PC-3 (cell line): ENCODE measurements around the gene MN1. TPM values are rescaled to one million over a fixed set of nuclear protein-coding genes. Genes with fewer than 3 reads are reported as not detected.

Source experiments
- ATAC-seq: fragments of 200-7000 bp; cut with Tn5 transposase; 2 replicates; pipeline ENCODE4 v1.9.1; 2020; ENCODE audit warnings: mild to moderate bottlenecking, moderate library complexity
- BruUV-seq: library from RNA; stranded (reverse); fragments of 400-500 nt; replicated peaks from 2 replicates; lab custom pipeline; 2021; lab: Mats Ljungman, UMichigan
- CTCF ChIA-PET: fragments of 300-600 bp; sonication (Branson Sonifier 250); formaldehyde crosslinking; loops from one replicate; lab custom pipeline; 2022; ENCODE audit warnings: antibody characterized with exemption; lab: Charles Lee
- POLR2A ChIA-PET: fragments of 300-600 bp; sonication (Branson Sonifier 250); formaldehyde crosslinking; loops from one replicate; lab custom pipeline; 2022; ENCODE audit warnings: antibody characterized with exemption; ENCODE audit not compliant: unreplicated experiment; lab: Charles Lee
- DNase-seq: peaks from one replicate; pipeline ENCODE4 v3.0.0-alpha.2; 2015
- H2AFZ ChIP-seq: fragments of 300-600 bp; sonication (generic); 2 replicates; pipeline ENCODE4 v1.6.0; 2016; ENCODE audit warnings: antibody characterized with exemption, low read length
- H3F3A ChIP-seq: fragments of 300-600 bp; sonication (generic); one replicate; pipeline ENCODE4 v1.6.0; 2017; ENCODE audit warnings: antibody characterized with exemption, low read length, control low read depth, mild to moderate bottlenecking; ENCODE audit not compliant: unreplicated experiment
- H3K27ac ChIP-seq: fragments of 300-600 bp; sonication (generic); 2 replicates; pipeline ENCODE4 v1.5.1; 2016; ENCODE audit warnings: mild to moderate bottlenecking, low read length
- H3K27me3 ChIP-seq: fragments of 300-600 bp; sonication (generic); 2 replicates; pipeline ENCODE4 v1.6.1; 2016; ENCODE audit warnings: low read length, mixed read lengths
- H3K36me3 ChIP-seq: fragments of 300-600 bp; sonication (generic); 2 replicates; pipeline ENCODE4 v1.6.1; 2016; ENCODE audit warnings: low read depth, mixed run types, low read length, mixed read lengths
- H3K4me1 ChIP-seq: fragments of 300-600 bp; sonication (generic); 2 replicates; pipeline ENCODE4 v1.5.1; 2016; ENCODE audit warnings: low read length; ENCODE audit not compliant: insufficient read depth
- H3K4me2 ChIP-seq: fragments of 300-600 bp; sonication (generic); 2 replicates; pipeline ENCODE4 v1.6.0; 2016; ENCODE audit warnings: low read length
- H3K4me3 ChIP-seq: fragments of 300-600 bp; sonication (generic); 2 replicates; pipeline ENCODE4 v1.5.1; 2016; ENCODE audit warnings: mild to moderate bottlenecking, low read length, mixed read lengths
- H3K79me2 ChIP-seq: fragments of 300-600 bp; sonication (generic); 2 replicates; pipeline ENCODE4 v1.6.1; 2017; ENCODE audit warnings: low read length, mixed read lengths
- H3K9ac ChIP-seq: fragments of 300-600 bp; sonication (generic); 2 replicates; pipeline ENCODE4 v1.6.0; 2016; ENCODE audit warnings: mild to moderate bottlenecking, low read length
- H3K9me2 ChIP-seq: fragments of 300-600 bp; sonication (generic); replicated peaks from 2 replicates; pipeline ENCODE4 v1.6.1; 2016; ENCODE audit warnings: mixed run types, low read length, mixed read lengths
- H3K9me3 ChIP-seq: fragments of 300-600 bp; sonication (generic); 2 replicates; pipeline ENCODE4 v1.6.1; 2016; ENCODE audit warnings: low read length, mixed read lengths
- H4K20me1 ChIP-seq: fragments of 300-600 bp; sonication (generic); 2 replicates; pipeline ENCODE4 v1.6.1; 2016; ENCODE audit warnings: low read length, mixed read lengths
- CTCF ChIP-seq: fragments of 300-600 bp; sonication (generic); conservative IDR thresholded peaks from 2 replicates; pipeline ENCODE4 v1.5.1; 2017; ENCODE audit warnings: antibody characterized with exemption, low read depth, mild to moderate bottlenecking, low read length
- EZH2 ChIP-seq: fragments of 300-600 bp; sonication (generic); IDR thresholded peaks from one replicate; pipeline ENCODE4 v1.6.1; 2017; ENCODE audit warnings: antibody characterized with exemption, mild to moderate bottlenecking, low read length; ENCODE audit not compliant: unreplicated experiment
- EZH2phosphoT487 ChIP-seq: fragments of 300-600 bp; sonication (generic); IDR thresholded peaks from 2 replicates; pipeline ENCODE4 v1.6.1; 2018; ENCODE audit warnings: mild to moderate bottlenecking, antibody characterized with exemption, low read length, borderline replicate concordance
- intact Hi-C: fragments of 100-400 bp; cut with micrococcal nuclease; formaldehyde crosslinking; loops from 2 replicates; pipeline ENCODE4 v1.9.0; 2023
- total RNA-seq: library from RNA; depleted of rRNA; stranded (reverse); fragments of >200 nt; gene quantifications from 2 replicates; pipeline ENCODE4 v1.2.3, GENCODE V29; 2014

MN1 gene
- total RNA-seq, 1 experiment from 2014 or later = 2.7 TPM

- TF ChIP-seq EZH2 (no peak), EZH2phosphoT487 (no peak), CTCF (no peak)
- Histone ChIP-seq H2AFZ (no peak overlapping the region), H3K79me2 (no peaks in the 10 kb centered on the region), H3K36me3 (no peaks in the 10 kb centered on the region), H4K20me1 (no peaks in the 10 kb centered on the region), H3K9ac (no peak overlapping the region), H3K27me3 (no peaks in the 10 kb centered on the region), H3K4me1 (no peaks in the 10 kb centered on the region), H3K27ac (no peak overlapping the region), H3F3A (no peaks in the 10 kb centered on the region), H3K9me2 (no peaks in the 10 kb centered on the region), H3K4me2 (no peak overlapping the region), H3K9me3 (no peaks in the 10 kb centered on the region), H3K4me3 (no peak overlapping the region)
- DNase-seq (no peak), ATAC-seq (no peak)
- CTCF ChIA-PET = no interaction called here
- intact Hi-C loops = no loop called here
- no TSS peak for BruUV-seq
- POLR2A ChIA-PET = no interaction called here
Observed at GRCh38 chr22:27815826-27816530, 14.4 kb upstream of the MN1 start.

GRCh38 chr22:27814993-27815392 lies 13.4 kb upstream of the MN1 start:
- H3K4me3 ChIP-seq = no peak overlapping the region
- no TSS peak for BruUV-seq
- no peak for TF ChIP-seq CTCF
- no peaks in the 10 kb centered on the region for H3K79me2 ChIP-seq
- H3K9ac ChIP-seq = no peak overlapping the region
- no peak overlapping the region for H3K4me2 ChIP-seq
- H3K36me3 ChIP-seq = no peaks in the 10 kb centered on the region
- intact Hi-C loops = no loop called here
- H3F3A ChIP-seq = no peaks in the 10 kb centered on the region
- no peaks in the 10 kb centered on the region for H3K9me2 ChIP-seq
- H3K4me1 ChIP-seq = no peaks in the 10 kb centered on the region; the same call in 1 of the 2 replicates
- H2AFZ ChIP-seq = no peak overlapping the region
- POLR2A ChIA-PET = no interaction called here
- no peak for ATAC-seq
- H4K20me1 ChIP-seq = no peaks in the 10 kb centered on the region
- CTCF ChIA-PET = no interaction called here
- DNase-seq = no peak
- H3K27me3 ChIP-seq = no peaks in the 10 kb centered on the region
- no peaks in the 10 kb centered on the region for H3K9me3 ChIP-seq
- no peak overlapping the region for H3K27ac ChIP-seq

- ChIA-PET CTCF (no interaction called here), POLR2A (no interaction called here)
- H3K36me3 ChIP-seq = no peaks in the 10 kb centered on the region
- no peak for DNase-seq
- no peak overlapping the region for H3K27ac ChIP-seq
- no peak for ATAC-seq
- H2AFZ ChIP-seq = no peak overlapping the region
- H3K4me3 ChIP-seq = no peak overlapping the region
- no peaks in the 10 kb centered on the region for H3K79me2 ChIP-seq
- H3F3A ChIP-seq = no peaks in the 10 kb centered on the region
- H3K9me3 ChIP-seq = no peaks in the 10 kb centered on the region
- TF ChIP-seq EZH2 (no peak), CTCF (no peak), EZH2phosphoT487 (no peak)
- no peaks in the 10 kb centered on the region for H3K9me2 ChIP-seq
- no peak overlapping the region for H3K9ac ChIP-seq
- no peaks in the 10 kb centered on the region; the same call in 1 of the 2 replicates for H3K4me1 ChIP-seq
- intact Hi-C loops = no loop called here
- H3K27me3 ChIP-seq = no peaks in the 10 kb centered on the region
- no TSS peak for BruUV-seq
- no peaks in the 10 kb centered on the region for H4K20me1 ChIP-seq
- H3K4me2 ChIP-seq = no peak overlapping the region
Observed at GRCh38 chr22:27811778-27812177, 10.2 kb upstream of the MN1 start.
